HG03108 (cell line): Measurements from ENCODE around the gene TMEM229B.
"Not testable (repeated sequence)": the region's sequence is repeated elsewhere in the genome, so short reads cannot be mapped to it uniquely, and the experiment has no call there.

ENCODE experiments used
- ATAC-seq: cut with Tn5 transposase; IDR thresholded peaks from one replicate; pipeline ENCODE4 v1.9.1; 2021; ENCODE audit warnings: moderate library complexity; ENCODE audit not compliant: unreplicated experiment

The TMEM229B gene

DNA sequence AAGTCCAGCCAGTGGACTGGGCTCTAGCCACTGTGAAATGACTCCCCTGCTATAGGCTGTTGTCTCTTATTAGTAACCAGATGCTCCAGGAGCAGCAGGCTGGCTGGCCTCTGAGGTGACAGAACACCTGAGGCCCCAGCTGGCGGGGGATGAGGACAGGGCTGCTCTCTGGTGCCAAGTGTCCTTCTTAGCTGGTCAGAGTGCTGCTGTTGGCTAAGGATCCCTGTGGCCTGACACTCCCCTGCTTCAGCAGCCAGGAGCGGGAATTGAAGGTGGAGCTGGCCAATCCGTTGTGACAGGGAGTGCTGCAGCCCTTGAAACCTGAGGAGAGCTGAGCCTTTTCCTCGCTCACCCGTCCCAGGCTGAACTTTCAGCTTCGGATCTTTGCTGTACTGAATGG is 30.7 kb downstream of the TMEM229B start:
- ATAC-seq, result no peak

DNA sequence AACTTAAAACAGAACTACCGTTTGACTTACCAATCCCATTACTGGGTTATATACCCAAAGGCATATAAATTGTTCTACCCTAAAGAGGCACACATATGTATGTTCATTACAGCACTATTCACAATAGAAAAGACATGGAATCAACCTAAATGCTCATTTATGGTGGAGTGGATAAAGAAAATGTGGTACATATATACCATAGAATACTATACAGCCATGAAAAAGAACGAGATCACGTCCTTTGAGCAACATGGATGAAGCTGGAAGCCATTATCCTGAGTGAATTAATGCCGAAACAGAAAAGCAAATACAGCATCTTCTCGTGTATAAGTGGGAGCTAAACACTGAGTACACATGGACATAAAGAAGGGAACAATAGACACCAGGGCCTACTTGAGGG is 31.8 kb downstream of the TMEM229B start:
- ATAC-seq, result no peak

DNA sequence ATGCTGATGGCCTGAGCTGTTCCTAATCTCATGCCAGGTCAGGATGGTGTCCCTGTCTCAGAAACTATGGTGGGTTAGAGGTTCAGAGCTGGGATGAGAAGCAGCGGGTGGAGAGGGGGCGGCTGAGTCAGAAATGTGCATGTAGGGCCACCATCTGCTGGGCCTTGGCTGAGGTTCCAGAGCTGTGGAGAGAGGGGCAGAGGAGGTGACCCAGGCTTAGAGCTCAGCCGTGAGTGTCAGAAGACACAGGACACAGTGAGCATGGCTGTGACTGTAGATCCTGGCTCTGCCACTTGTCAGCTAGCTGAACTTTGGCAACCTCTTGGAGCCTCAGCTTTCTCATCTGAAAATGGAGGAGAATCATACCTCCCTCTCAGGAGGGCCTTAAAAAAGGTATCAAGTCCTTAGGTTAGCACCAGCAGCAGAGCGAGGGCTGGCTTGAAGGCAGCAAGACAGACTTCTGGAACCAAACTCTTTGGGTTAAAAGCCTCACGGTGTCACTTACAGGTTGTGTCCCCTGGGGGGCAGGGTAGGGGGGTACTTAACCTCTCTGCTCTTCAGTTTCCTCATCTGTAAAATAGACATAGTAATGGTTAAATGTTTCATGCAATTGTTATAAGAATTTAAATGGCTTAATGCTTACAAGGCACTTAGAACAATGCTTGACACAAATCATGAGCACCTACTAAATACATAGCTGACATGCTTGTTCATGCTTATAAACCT is 34.8 kb downstream of the TMEM229B start:
- no peak for ATAC-seq

DNA sequence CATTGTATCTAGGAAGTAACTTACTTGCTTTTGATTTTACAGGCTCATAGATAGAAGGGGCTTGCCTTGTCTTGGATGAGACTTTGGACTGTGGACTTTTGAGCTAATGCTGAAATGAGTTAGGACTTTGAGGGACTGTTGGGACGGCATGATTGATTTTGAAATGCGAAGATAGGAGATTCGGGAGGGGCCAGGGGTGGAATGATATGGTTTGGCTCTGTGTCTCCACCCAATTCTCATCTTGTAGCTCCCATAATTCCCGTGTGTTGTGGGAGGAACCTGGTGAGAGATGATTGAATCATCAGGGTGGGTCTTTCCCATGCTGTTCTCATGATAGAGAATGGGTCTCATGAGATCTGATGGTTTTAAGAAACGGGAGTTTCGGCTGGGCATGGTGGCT is 36.9 kb downstream of the TMEM229B start:
- ATAC-seq, result not testable (repeated sequence)

DNA sequence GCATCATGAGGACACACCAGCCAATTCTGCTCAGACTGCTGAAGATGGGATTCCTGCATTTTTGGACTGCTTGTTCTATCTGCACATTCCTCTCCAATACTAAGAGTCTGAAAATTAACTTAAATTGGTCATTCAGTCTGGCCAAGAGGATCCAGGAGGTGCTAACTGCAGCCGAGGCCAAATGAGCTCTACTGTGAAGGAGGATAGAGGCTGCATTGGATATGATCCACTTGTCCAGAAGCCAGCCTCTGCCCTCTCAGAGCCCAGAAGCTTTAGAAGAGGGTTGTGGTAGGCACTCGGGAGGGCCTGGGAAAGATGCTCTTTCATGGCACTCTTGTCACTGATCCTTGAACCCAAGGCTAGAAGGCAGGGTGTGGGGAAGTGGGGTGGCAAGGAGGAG is 39.4 kb downstream of the TMEM229B start:
- no peak for ATAC-seq

DNA sequence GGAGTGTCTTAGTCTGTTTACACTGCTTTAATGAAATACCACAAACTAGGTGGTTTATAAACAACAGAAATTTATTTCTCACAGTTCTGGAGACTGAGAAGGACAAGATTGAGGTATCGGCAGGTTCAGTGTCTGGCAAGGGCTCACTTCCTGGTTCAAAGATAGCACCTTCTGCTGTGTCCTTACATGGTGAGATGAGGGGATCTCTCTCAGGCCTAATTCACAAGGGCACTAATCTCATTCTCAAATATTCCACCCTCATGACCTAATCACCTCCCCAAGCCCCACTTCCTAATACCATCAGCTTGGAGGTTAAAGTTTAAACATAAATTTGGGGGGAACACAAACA is 41.5 kb downstream of the TMEM229B start:
- ATAC-seq, result no peak

DNA sequence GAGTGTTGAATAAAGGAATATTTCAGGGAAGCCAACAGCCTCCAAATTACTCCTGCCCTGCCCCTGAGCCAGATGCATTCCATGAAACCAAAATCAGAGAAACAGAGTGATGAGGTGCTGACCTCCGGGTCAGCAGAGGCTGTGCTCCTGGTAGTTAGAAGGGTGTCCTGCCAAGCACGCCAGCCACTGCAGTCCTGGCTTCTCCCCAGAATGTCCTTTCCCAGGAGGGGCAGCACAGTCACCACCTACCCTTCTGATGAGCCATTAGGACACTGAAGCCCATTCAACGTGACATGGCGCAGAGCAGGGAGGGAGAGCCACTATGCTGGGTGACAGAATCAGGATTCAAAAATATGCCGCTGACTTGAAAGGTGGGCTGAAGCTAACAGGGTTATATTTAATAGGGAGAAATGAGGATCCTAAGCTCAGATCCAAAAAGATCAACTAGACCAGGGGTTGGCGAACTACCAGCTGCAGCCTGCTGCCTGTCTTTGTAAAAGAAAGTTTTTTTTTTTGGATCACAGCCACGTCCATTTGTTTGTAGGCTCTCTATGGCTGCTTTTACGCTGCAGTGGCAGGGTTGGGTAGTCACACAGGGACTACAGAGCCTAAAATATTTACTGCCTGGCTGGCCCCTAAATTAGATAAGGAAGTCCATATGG is 42.0 kb downstream of the TMEM229B start:
- ATAC-seq, result no peak

DNA sequence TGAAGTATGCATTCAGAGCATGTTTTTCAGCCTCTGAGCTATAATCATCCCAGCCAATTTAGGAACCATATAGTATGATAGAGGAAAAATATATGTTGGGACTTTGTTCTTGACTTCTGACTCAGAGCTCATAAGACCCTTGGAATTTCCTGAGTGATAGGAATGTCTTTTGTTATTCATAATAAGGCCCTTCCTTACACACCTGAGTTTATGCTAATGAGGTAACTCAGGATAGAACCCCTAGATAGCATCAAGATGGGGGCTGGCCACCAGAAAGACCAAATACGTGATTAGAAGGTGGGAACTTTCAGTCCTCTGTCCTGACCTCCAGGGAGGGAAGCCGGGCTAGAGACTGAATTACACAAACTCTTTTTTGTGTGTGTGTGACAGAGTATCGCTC is 44.1 kb downstream of the TMEM229B start:
- ATAC-seq, result no peak

DNA sequence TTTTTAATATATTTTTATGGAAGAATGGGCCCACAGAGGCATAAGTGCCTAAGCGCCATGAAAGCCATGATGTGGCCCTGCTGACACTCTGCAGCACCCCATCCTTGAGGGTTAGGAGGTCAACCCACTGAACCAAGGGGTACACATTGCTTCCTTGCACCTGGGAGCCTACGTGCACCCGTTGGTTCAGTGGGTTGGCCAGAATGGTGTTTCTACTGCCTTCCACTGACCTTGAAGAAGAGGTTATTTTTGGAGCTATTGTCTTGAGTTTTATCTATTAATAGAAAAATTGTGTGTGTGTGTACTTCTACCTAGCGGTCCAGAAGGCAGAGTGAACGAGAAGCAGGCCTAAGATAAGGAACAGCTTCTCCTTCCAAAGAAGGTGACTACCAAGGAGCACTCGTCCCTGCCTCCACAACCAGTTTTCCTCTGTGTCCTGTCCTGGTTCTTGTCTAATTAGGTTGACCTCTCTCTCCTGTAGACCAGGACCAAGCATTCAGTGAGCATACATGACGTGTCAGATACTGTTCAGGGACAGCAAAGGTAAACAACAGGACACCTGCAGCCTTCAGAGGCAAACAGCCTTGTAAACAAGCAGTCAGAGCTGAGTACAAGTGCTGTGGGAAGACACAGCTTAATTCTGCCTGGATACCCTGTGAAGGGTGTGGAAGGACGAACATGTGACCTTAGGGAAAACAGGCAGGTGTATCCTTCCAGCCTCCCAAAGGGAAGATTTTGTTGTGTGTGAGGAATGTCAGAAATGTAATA is 46.2 kb downstream of the TMEM229B start:
- ATAC-seq, result no peak

DNA sequence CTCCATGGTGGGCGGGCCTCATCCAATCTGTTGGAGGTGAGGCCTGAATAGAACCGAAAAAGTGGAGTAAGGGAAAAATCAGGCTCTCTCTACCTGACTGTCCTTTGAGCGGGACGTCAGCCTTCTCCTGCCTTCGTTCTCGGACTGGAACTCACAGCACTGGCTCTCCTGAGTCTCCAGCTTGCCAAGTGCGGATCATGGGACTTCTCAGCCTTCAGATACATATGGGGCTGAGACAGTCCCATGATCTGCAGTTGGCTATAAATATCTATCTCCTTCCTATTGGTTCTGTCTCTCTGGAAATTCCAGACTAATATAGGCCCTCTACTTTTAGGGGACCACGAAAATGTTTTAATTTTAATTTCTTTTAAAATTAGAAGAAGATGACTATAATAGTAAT is 46.8 kb downstream of the TMEM229B start:
- ATAC-seq, result no peak

DNA sequence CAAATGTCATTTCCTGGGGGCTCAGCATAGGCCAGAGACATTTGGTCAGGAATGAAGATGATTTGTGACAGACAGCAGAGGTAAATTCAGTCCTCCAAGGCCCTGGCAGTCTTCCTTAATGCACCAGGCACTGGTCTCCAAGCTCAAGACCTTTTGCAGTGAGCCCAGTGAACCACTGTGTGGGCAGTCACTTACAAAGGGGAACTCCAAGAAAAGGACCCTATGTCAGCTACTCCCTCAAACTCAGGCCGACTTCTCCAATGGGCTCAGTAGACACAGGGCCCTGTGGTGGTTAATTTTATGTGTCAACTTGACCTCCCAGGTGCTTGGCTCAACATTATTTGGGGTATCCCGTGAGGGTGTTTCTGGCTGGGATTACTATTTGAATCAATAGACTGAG is 47.3 kb downstream of the TMEM229B start:
- ATAC-seq, result no peak

DNA sequence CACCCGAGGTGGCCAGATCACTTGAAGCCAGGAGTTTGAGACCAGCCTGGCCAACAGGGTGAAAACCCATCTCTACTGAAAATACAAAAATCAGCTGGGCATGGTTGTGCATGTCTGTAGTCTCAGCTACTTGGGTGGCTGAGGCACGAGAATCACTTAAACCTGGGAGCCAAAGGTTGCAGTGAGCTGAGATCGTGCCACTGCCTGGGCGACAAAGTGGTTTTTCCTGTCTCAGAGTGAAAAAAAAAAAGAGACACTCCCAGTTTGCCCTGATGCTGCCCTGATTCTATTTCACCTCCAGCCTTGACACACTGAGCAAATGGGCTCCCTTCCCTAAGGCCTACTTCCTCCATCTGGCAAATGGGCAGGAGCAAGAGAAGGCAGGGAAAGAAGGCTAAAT is 48.0 kb downstream of the TMEM229B start:
- no peak for ATAC-seq

DNA sequence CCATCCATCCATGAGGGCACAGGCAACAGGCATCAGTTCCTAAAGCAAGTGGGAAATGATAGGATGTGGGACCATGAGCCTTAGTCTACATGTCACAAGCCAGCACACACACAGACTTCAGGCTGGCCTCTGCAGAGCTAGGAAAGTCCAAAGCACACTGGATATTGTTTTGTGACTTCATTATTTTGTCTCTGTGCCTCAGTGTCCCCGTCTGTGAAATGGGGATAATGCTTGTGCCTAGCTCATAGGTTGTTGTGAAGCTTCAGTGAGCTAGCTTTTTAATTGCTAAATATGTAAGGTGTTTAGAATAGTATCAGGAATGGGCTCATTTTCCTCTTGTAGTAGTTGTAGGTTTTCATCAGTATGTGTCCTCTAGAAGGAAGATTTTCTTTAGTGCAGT is 49.6 kb downstream of the TMEM229B start:
- no peak for ATAC-seq

DNA sequence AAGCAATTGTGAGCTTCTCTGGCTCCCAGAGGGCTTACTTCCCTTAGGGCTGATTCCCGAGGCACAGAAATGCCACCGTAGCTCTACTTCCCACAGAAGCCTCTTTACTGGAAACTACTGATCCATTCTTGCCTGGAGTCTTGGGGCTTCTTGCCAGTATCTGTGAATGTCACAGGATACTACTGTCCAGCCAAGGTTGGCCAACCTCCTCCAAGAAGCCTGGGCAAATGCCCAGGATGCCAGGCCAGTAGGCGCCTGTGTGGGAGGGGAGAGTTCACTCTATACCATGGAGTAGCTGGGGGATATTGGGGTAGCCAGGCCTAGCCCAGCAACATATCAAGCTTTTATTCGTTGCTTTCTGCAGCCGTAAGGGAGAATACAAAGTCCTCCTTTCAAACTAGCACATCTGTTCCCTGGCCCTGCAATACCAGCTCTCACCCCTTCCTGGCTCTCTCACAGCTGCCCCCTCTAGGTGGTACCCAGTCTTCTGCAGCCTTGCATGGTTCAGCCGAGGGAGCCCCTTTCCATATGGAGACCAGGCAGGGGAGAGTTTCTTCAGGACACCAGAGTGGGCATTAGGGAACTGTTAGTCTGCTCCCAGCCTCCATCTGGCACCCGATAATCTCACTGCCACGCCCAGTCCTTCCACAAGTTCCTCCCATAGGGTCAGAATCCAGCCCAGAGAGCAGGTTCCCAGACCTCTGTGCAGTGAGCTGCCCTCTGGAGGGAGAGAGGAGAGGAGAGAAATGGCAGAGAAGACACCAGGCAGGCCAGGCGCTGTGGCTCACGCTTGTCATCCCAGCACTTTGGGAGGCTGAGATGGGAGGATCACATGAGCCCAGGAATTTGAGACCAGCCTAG is 52.3 kb downstream of the TMEM229B start:
- no peak for ATAC-seq

DNA sequence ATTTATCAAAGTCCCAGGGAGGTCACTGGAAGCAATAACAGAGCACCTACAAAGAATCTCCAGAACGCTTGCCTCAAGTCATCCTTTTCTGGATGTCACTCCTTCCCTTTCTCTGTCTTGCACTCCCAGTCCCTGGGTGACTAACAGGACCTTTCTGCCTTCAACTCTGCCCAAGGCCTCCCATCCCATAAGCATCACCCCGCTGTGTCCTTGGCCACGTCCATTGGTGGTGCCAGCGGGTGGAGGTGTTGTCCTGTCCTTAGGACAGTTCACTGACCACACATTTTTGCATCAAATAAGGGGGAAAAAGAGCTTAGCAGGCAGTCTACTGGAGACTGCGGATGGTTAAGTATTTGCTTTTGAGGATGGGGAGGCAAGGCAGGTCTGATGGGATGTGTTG is 52.9 kb downstream of the TMEM229B start:
- no peak for ATAC-seq

DNA sequence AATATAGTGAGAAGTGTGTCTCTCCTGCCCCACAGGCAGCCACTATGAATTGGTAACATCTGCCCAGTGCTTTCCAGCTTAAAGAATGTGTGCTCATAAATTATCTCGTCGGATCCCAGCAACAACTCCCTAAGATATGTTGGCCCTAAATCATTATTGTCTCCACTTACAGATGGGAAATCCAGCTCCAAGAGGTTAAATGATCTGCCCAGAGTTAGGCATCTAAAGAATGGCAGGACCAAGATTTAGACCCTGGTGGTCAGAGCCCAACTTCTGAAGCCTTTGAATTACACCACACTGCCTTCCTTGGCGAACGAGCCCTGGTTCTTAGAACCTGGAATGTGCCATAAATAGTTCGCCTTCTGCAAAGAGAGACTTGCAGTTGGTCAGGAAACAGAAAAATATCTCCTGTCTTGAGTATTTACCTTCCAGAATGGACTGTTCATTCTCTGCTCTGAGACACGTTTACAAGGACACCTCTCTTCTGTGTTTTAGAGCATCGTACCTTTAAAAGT is 56.4 kb downstream of the TMEM229B start:
- no peak for ATAC-seq

DNA sequence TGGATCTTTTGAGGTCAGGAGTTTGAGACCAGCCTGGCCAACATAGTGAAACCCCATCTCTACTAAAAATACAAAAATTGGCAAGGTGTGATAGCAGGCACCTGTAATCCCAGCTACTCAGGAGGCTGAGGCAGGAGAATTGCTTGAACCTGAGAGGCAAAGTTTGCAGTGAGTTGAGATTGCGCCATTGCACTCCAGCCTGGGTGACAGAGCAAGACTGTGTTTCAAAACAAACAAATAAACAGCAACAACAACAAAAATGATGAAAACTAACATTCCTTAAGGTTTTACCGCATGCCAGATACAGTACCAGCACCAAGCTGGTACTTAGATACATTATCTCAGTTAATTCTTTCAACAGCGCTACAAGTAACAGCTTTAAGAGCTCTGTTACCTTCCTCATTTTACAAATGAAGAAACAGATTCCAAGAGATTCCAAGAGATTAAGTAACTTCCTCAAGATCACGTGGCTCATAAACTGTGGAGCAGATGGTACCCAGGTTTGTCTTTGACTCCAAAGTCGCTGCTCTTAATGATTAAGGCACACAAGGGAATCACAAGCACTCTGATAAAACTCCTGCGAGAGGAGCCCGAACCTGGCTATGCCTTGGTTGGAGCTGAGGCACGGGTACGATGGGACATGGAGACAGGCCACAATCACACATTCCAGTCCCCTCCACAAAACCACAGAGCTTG is 58.9 kb downstream of the TMEM229B start:
- ATAC-seq, result no peak

DNA sequence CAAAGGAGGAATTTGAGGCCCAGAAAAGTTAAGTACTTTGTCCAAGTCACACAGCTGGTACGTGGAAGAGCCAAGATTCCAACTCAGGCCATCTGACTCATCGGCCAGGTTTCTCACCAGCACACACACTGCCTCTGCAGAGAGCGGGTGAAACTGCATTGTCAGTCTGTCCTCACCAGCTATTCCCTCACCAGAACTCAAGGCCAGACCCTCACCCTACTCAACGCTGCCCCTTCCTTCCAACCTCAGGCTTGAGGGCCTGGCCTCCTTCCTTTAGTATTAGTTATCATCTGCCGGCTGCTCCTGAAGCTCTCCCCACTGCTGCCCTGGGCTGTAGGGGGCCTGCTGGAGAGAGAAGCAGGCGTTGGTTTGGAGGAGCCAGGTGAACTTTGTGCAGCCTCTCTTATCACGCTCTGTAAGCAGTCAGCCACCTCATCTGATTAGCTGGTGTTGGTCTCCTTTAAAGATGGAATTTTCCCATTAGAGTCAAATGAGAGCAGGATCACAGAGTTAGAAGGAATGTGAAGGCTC is 60.0 kb downstream of the TMEM229B start:
- no peak for ATAC-seq

DNA sequence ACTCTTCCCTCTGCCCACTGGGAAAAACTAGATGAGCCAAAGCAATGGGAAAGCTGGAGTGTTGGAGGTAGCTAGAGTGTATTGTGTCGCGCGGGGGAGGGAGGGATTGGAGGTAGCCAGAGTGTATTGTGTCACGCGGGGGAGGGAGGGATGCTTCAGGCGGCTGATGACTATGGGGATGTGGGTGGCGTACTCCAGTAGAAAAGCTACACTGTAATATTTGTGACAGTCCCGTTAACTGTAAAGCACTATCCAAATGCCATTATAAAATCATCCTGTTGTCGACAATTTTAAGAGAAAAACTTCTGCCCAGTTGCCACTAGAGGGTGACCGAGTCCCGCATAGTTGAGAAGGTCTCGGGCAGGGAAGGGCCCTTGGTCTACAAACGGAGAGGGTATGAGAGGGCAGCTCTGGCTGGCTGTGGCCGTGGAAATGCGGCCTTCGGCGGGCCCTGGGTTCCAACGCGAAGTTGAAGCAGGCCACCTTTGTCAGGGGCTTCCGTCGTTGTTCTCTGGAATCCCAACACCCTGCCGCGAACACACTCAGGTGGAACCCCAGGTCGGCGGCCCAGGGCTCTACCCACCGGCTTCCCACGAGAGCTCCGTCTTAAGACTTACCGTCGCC is 61.4 kb downstream of the TMEM229B start:
- no peak for ATAC-seq

DNA sequence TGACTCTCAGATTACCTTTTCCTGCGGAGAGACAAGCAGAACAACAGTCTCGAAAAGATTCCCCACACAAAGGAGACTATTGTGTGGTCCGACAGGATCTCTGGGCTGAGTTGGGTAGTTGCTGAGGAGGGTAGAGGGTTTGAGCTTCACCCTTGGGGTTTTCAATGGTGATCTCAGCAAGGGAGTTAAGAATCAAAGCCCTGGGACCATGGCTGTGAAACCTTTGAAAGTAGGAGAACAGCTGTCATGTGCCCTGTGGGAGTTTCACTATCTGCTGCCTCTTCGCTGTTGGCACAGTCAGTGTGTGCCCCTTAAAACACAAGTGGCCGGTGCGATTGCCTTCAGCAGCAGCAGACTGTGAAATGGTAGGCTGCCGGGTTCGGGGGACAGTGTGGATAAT is 62.4 kb downstream of the TMEM229B start:
- ATAC-seq, result no peak
